ENCODE results near the gene DNTT. TPM values are rescaled to one million over a fixed set of nuclear protein-coding genes. Genes with fewer than 3 reads are reported as not detected.

DNTT gene
- total RNA-seq, 2 experiments from 2014 or later: not detected

GRCh38 chr10:96281444-96282029 lies 22.7 kb upstream of the DNTT start:
- DNase-seq (no peak), ATAC-seq (no peak)
- Mint-ChIP-seq H3K9me3 (ENCODE audit: insufficient read depth) (no peaks in the 10 kb centered on the region), H3K4me1 (ENCODE audit: low read depth) (no peaks in the 10 kb centered on the region), H3K27ac (no peak overlapping the region), H3K4me3 (no peak overlapping the region), H3K27me3 (ENCODE audit: low read depth) (peaks cover 6% of the 10 kb centered on the region), H3K36me3 (ENCODE audit: low read depth) (no peaks in the 10 kb centered on the region)
- POLR2A ChIA-PET: no interaction called here
- CTCF ChIA-PET: no interaction called here

GRCh38 chr10:96283351-96283750 lies 20.9 kb upstream of the DNTT start:
- POLR2A ChIA-PET: no interaction called here
- no peaks in the 10 kb centered on the region for H3K9me3 Mint-ChIP-seq (ENCODE audit: insufficient read depth)

GRCh38 chr10:96283756-96284155 lies 20.5 kb upstream of the DNTT start:
- Mint-ChIP-seq H3K27ac (no peak overlapping the region), H3K4me1 (ENCODE audit: low read depth) (peaks cover 14% of the 10 kb centered on the region), H3K4me3 (no peak overlapping the region), H3K27me3 (ENCODE audit: low read depth) (peaks cover 4% of the 10 kb centered on the region), H3K9me3 (ENCODE audit: insufficient read depth) (no peaks in the 10 kb centered on the region), H3K36me3 (ENCODE audit: low read depth) (no peaks in the 10 kb centered on the region)
- ChIA-PET CTCF (no interaction called here), POLR2A (no interaction called here)
- no peak for DNase-seq
- ATAC-seq: no peak

More at GRCh38 chr10:96283351-96283750, 20.9 kb upstream of the DNTT start:
- ATAC-seq (no peak), DNase-seq (no peak)
- no peaks in the 10 kb centered on the region for H3K36me3 Mint-ChIP-seq (ENCODE audit: low read depth)
- H3K4me3 Mint-ChIP-seq: no peak overlapping the region
- peaks cover 13% of the 10 kb centered on the region for H3K4me1 Mint-ChIP-seq (ENCODE audit: low read depth)
- H3K27ac Mint-ChIP-seq: no peak overlapping the region
- peaks cover 4% of the 10 kb centered on the region for H3K27me3 Mint-ChIP-seq (ENCODE audit: low read depth)
- CTCF ChIA-PET: no interaction called here

GRCh38 chr10:96285331-96285752 lies 18.9 kb upstream of the DNTT start:
- ChIA-PET CTCF (interaction anchor here (2.9 kb wide), 1 partner anchor 268 kb away, joined by 16 read pairs; no protein-coding TSS in a partner anchor), POLR2A (no interaction called here)

GRCh38 chr10:96287392-96288105 lies 16.7 kb upstream of the DNTT start:
- H3K27me3 Mint-ChIP-seq (ENCODE audit: low read depth): peaks cover 3% of the 10 kb centered on the region
- peaks cover 14% of the 10 kb centered on the region for H3K4me1 Mint-ChIP-seq (ENCODE audit: low read depth)
- POLR2A ChIA-PET: interaction anchor here (1.5 kb wide), 1 partner anchor 157 kb away, joined by 5 read pairs; the partner anchor contains the start of gene ZNF518A
- DNase-seq (no peak), ATAC-seq (no peak)
- no peaks in the 10 kb centered on the region for H3K9me3 Mint-ChIP-seq (ENCODE audit: insufficient read depth)
- H3K36me3 Mint-ChIP-seq (ENCODE audit: low read depth): no peaks in the 10 kb centered on the region
- CTCF ChIA-PET: interaction anchor here (1.2 to 2.9 kb wide), 4 partner anchors 12 to 271 kb away, joined by 3 to 22 read pairs (median 12); no protein-coding TSS in a partner anchor
- peak overlapping the region; percentile 12 for H3K4me3 Mint-ChIP-seq
- no peak overlapping the region for H3K27ac Mint-ChIP-seq

More at GRCh38 chr10:96285331-96285752, 18.9 kb upstream of the DNTT start:
- no peak overlapping the region for H3K27ac Mint-ChIP-seq
- H3K27me3 Mint-ChIP-seq (ENCODE audit: low read depth): peaks cover under 1% of the 10 kb centered on the region
- H3K36me3 Mint-ChIP-seq (ENCODE audit: low read depth): no peaks in the 10 kb centered on the region
- DNase-seq (no peak), ATAC-seq (no peak)
- H3K4me1 Mint-ChIP-seq (ENCODE audit: low read depth): peaks cover 14% of the 10 kb centered on the region
- H3K4me3 Mint-ChIP-seq: no peak overlapping the region
- no peaks in the 10 kb centered on the region for H3K9me3 Mint-ChIP-seq (ENCODE audit: insufficient read depth)

GRCh38 chr10:96288151-96288621 lies 16.0 kb upstream of the DNTT start:
- no peaks in the 10 kb centered on the region for H3K9me3 Mint-ChIP-seq (ENCODE audit: insufficient read depth)
- peak overlapping the region; percentile 59 for H3K27ac Mint-ChIP-seq
- CTCF ChIA-PET: interaction anchor here (1.2 to 2.9 kb wide), 4 partner anchors 11 to 271 kb away, joined by 3 to 22 read pairs (median 12); no protein-coding TSS in a partner anchor
- peak overlapping the region; percentile 20 for H3K4me3 Mint-ChIP-seq
- H3K36me3 Mint-ChIP-seq (ENCODE audit: low read depth): no peaks in the 10 kb centered on the region
- H3K4me1 Mint-ChIP-seq (ENCODE audit: low read depth): peaks cover 14% of the 10 kb centered on the region
- ATAC-seq (no peak), DNase-seq (no peak)
- peaks cover 3% of the 10 kb centered on the region for H3K27me3 Mint-ChIP-seq (ENCODE audit: low read depth)
- POLR2A ChIA-PET: interaction anchor here (1.5 kb wide), 1 partner anchor 158 kb away, joined by 5 read pairs; the partner anchor contains the start of gene ZNF518A

- H3K4me1 Mint-ChIP-seq (ENCODE audit: low read depth): peaks cover 16% of the 10 kb centered on the region
- CTCF ChIA-PET: no interaction called here
- POLR2A ChIA-PET: no interaction called here
- H3K27ac Mint-ChIP-seq: no peak overlapping the region
- H3K4me3 Mint-ChIP-seq: no peak overlapping the region
- ATAC-seq (no peak), DNase-seq (no peak)
- no peaks in the 10 kb centered on the region for H3K9me3 Mint-ChIP-seq (ENCODE audit: insufficient read depth)
- H3K27me3 Mint-ChIP-seq (ENCODE audit: low read depth): peaks cover 9% of the 10 kb centered on the region
- H3K36me3 Mint-ChIP-seq (ENCODE audit: low read depth): no peaks in the 10 kb centered on the region
These were observed 14.9 kb upstream of the DNTT start for GRCh38 chr10:96289218-96289910.

GRCh38 chr10:96290368-96291133 lies 13.7 kb upstream of the DNTT start:
- H3K4me1 Mint-ChIP-seq (ENCODE audit: low read depth): peaks cover 20% of the 10 kb centered on the region
- ChIA-PET CTCF (interaction anchor here (1.1 to 7.4 kb wide), 5 partner anchors 29 to 449 kb away, joined by 3 to 140 read pairs (median 3); partner anchors contain the start of gene ZNF518A), POLR2A (no interaction called here)

GRCh38 chr10:96292971-96293920 lies 11.0 kb upstream of the DNTT start:
- DNase-seq: peak; percentile 30
- POLR2A ChIA-PET: interaction anchor here (1.2 kb wide), 1 partner anchor 163 kb away, joined by 4 read pairs; the partner anchor contains the start of gene ZNF518A

More at GRCh38 chr10:96290368-96291133, 13.7 kb upstream of the DNTT start:
- H3K4me3 Mint-ChIP-seq: no peak overlapping the region
- DNase-seq: no peak
- no peaks in the 10 kb centered on the region for H3K9me3 Mint-ChIP-seq (ENCODE audit: insufficient read depth)
- H3K36me3 Mint-ChIP-seq (ENCODE audit: low read depth): no peaks in the 10 kb centered on the region
- no peak for ATAC-seq
- H3K27ac Mint-ChIP-seq: no peak overlapping the region
- peaks cover 9% of the 10 kb centered on the region for H3K27me3 Mint-ChIP-seq (ENCODE audit: low read depth)

GRCh38 chr10:96295475-96295874 lies 8.8 kb upstream of the DNTT start:
- DNase-seq: no peak
- POLR2A ChIA-PET: interaction anchor here (1.4 kb wide), 1 partner anchor 166 kb away, joined by 3 read pairs; no protein-coding TSS in a partner anchor
- CTCF ChIA-PET: interaction anchor here (0.8 to 7.4 kb wide), 6 partner anchors 27 to 388 kb away, joined by 3 to 140 read pairs (median 8); no protein-coding TSS in a partner anchor
- Mint-ChIP-seq H3K27ac (no peak overlapping the region), H3K9me3 (ENCODE audit: insufficient read depth) (no peaks in the 10 kb centered on the region), H3K27me3 (ENCODE audit: low read depth) (peaks cover 8% of the 10 kb centered on the region), H3K4me3 (no peak overlapping the region), H3K36me3 (ENCODE audit: low read depth) (no peaks in the 10 kb centered on the region), H3K4me1 (ENCODE audit: low read depth) (peaks cover 20% of the 10 kb centered on the region)
- ATAC-seq: no peak

More at GRCh38 chr10:96292971-96293920, 11.0 kb upstream of the DNTT start:
- no peak overlapping the region for H3K4me3 Mint-ChIP-seq
- no peak overlapping the region for H3K27ac Mint-ChIP-seq
- H3K4me1 Mint-ChIP-seq (ENCODE audit: low read depth): peaks cover 13% of the 10 kb centered on the region
- ATAC-seq: no peak
- CTCF ChIA-PET: interaction anchor here (0.7 to 7.4 kb wide), 12 partner anchors 7 to 275 kb away, joined by 3 to 140 read pairs (median 4); partner anchors contain the start of gene ZNF518A
- H3K27me3 Mint-ChIP-seq (ENCODE audit: low read depth): peaks cover 9% of the 10 kb centered on the region
- no peaks in the 10 kb centered on the region for H3K36me3 Mint-ChIP-seq (ENCODE audit: low read depth)
- no peaks in the 10 kb centered on the region for H3K9me3 Mint-ChIP-seq (ENCODE audit: insufficient read depth)
